A549 (cell line): ENCODE data around the gene MBNL3. TPM values are rescaled to one million over a fixed set of nuclear protein-coding genes. Genes with fewer than 3 reads are reported as not detected.

ENCODE experiments used
- ATAC-seq, 2 experiments: fragments of 200-7000 bp in 1 of 2; fragments of >200 bp in 1 of 2; cut with Nextera tagmentation in 1 of 2; cut with Tn5 transposase in 1 of 2; 3 replicates each; pipeline versions ENCODE4 v1.8.0 to v1.9.1; 2018 to 2020; ENCODE audit warnings: mild to moderate bottlenecking in 1 of 2, moderate library complexity in 1 of 2
- CTCF ChIA-PET: fragments of 300-600 bp; sonication (Branson Sonifier 250); formaldehyde crosslinking; extraction: SDS; loops from one replicate; lab custom pipeline; 2021; ENCODE audit warnings: antibody characterized with exemption, inconsistent platforms; lab: Yijun Ruan, JAX
- POLR2A ChIA-PET: fragments of 350-600 bp; formaldehyde crosslinking; extraction: SDS; loops from one replicate; lab custom pipeline; 2021; ENCODE audit warnings: antibody characterized with exemption, inconsistent platforms; lab: Yijun Ruan, JAX
- DNase-seq, 2 experiments: peaks; one replicate each; pipeline versions ENCODE4 v3.0.0 to v3.0.0-alpha.2; 2011 to 2016; ENCODE audit warnings: low read depth in 1 of 2, low spot score in 1 of 2
- FAIRE-seq: peaks from 2 replicates; lab custom pipeline; 2011; peaks lifted over from hg19 to GRCh38; lab: Jason Lieb, UNC
- H3K27ac ChIP-seq, 2 experiments: fragments of >200 bp; sonication (Bioruptor Twin); formaldehyde crosslinking; 3 replicates each; pipeline ENCODE4 v1.5.1; 2016 to 2017
- H3K4me1 ChIP-seq: fragments of >200 bp; sonication (Bioruptor Twin); formaldehyde crosslinking; 3 replicates; pipeline ENCODE4 v1.6.1; 2016
- H3K4me2 ChIP-seq: fragments of >200 bp; sonication (Bioruptor Twin); formaldehyde crosslinking; 3 replicates; pipeline ENCODE4 v1.6.1; 2016
- H3K4me3 ChIP-seq: fragments of >200 bp; sonication (Bioruptor Twin); formaldehyde crosslinking; 3 replicates; pipeline ENCODE4 v1.5.1; 2016
- H3K9me3 ChIP-seq: fragments of >200 bp; sonication (Bioruptor Twin); formaldehyde crosslinking; 3 replicates; pipeline ENCODE4 v1.6.1; 2016
- BHLHE40 ChIP-seq: IDR thresholded peaks from 2 replicates; pipeline ENCODE4 v1.6.1; 2012; ENCODE audit warnings: low read depth, low read length, inconsistent platforms
- CEBPB ChIP-seq, 2 experiments: fragments of >200 bp in 1 of 2; sonication (Bioruptor Twin) in 1 of 2; formaldehyde crosslinking in 1 of 2; IDR thresholded peaks; 2 replicates each; pipeline ENCODE4 v1.6.1; 2012 to 2016
- CHD2 ChIP-seq: fragments of 150-350 bp; IDR thresholded peaks from 2 replicates; pipeline ENCODE4 v1.6.1; 2014; ENCODE audit warnings: low read length; ENCODE audit not compliant: partially characterized antibody
- EHF ChIP-seq: fragments of 250-450 bp; sonication (Bioruptor Pico); IDR thresholded peaks from 2 replicates; pipeline ENCODE4 v1.5.0; 2020; ENCODE audit warnings: mild to moderate bottlenecking
- EP300 ChIP-seq, 2 experiments: fragments of >200 bp; sonication (Bioruptor Twin); formaldehyde crosslinking; IDR thresholded peaks; 2 replicates in 1 of 2; 3 replicates in 1 of 2; pipeline ENCODE4 v1.6.1; 2016 to 2017
- FOSL2 ChIP-seq, 2 experiments: fragments of 450-650 bp in 1 of 2; fragments of >200 bp in 1 of 2; sonication (Bioruptor Twin) in 1 of 2; formaldehyde crosslinking; IDR thresholded peaks; 2 replicates each; pipeline versions ENCODE4 v1.5.0 to v1.6.1; 2016 to 2020; ENCODE audit warnings: mild to moderate bottlenecking in 1 of 2, moderate library complexity in 1 of 2
- HDAC2 ChIP-seq: fragments of 200-600 bp; sonication (generic); IDR thresholded peaks from 2 replicates; pipeline ENCODE4 v1.6.1; 2016
- HOXA7 ChIP-seq: fragments of 250-450 bp; sonication (Bioruptor Pico); IDR thresholded peaks from 2 replicates; pipeline ENCODE4 v1.5.0; 2020; ENCODE audit warnings: mild to moderate bottlenecking, moderate library complexity
- JUNB ChIP-seq: fragments of >200 bp; sonication (Bioruptor Twin); formaldehyde crosslinking; IDR thresholded peaks from 2 replicates; pipeline ENCODE4 v1.6.1; 2016
- KDM1A ChIP-seq: fragments of 200-600 bp; sonication (generic); IDR thresholded peaks from 2 replicates; pipeline ENCODE4 v1.6.1; 2016; ENCODE audit warnings: low read depth, mild to moderate bottlenecking
- MAFK ChIP-seq: fragments of 450-650 bp; IDR thresholded peaks from 2 replicates; pipeline ENCODE4 v1.6.1; 2014; ENCODE audit not compliant: partially characterized antibody
- MYC ChIP-seq: IDR thresholded peaks from 2 replicates; pipeline ENCODE4 v1.6.1; 2012; ENCODE audit warnings: mild to moderate bottlenecking, inconsistent platforms, low read length, improper control_type of control experiment, borderline replicate concordance
- PHF8 ChIP-seq: fragments of 200-600 bp; sonication (generic); IDR thresholded peaks from 2 replicates; pipeline ENCODE4 v1.6.1; 2016; ENCODE audit warnings: low read depth, mild to moderate bottlenecking, antibody characterized with exemption, moderate library complexity, borderline replicate concordance
- POLR2A ChIP-seq: IDR thresholded peaks from 2 replicates; pipeline ENCODE4 v1.6.1; 2012; ENCODE audit warnings: mild to moderate bottlenecking, low read length
- RAD21 ChIP-seq, 2 experiments: fragments of >200 bp in 1 of 2; sonication (Bioruptor Twin) in 1 of 2; formaldehyde crosslinking in 1 of 2; IDR thresholded peaks in 1 of 2; conservative IDR thresholded peaks in 1 of 2; 2 replicates in 1 of 2; 3 replicates in 1 of 2; pipeline ENCODE4 v1.6.1; 2012 to 2018; ENCODE audit warnings: inconsistent platforms in 1 of 2
- RARB ChIP-seq: fragments of 250-450 bp; sonication (Bioruptor Pico); IDR thresholded peaks from 2 replicates; pipeline ENCODE4 v1.8.0; 2021; ENCODE audit warnings: mild to moderate bottlenecking, moderate library complexity
- REST ChIP-seq: fragments of 200-600 bp; sonication (generic); IDR thresholded peaks from 2 replicates; pipeline ENCODE4 v1.6.1; 2016; ENCODE audit warnings: antibody characterized with exemption, mild to moderate bottlenecking, moderate library complexity
- RNF2 ChIP-seq: fragments of 200-600 bp; sonication (generic); IDR thresholded peaks from 2 replicates; pipeline ENCODE4 v1.6.1; 2016; ENCODE audit warnings: low read depth, mild to moderate bottlenecking, antibody characterized with exemption, moderate library complexity, borderline replicate concordance
- SMC3 ChIP-seq: fragments of >200 bp; sonication (Bioruptor Twin); formaldehyde crosslinking; IDR thresholded peaks from 3 replicates; pipeline ENCODE4 v1.6.1; 2018; ENCODE audit warnings: inconsistent platforms
- SREBF2 ChIP-seq: fragments of 450-650 bp; IDR thresholded peaks from 2 replicates; pipeline ENCODE4 v1.6.1; 2014; ENCODE audit warnings: mild to moderate bottlenecking, moderate library complexity
- USF2 ChIP-seq: fragments of 450-650 bp; IDR thresholded peaks from 2 replicates; pipeline ENCODE4 v1.6.1; 2014; ENCODE audit warnings: antibody characterized with exemption
- ZSCAN20 ChIP-seq: fragments of 250-450 bp; sonication (Bioruptor Pico); IDR thresholded peaks from 2 replicates; pipeline ENCODE4 v1.8.0; 2022; ENCODE audit warnings: mild to moderate bottlenecking, moderate library complexity
- WGBS: methylation state at CpG from one replicate; pipeline ENCODE4 v1.1.6; 2017; ENCODE audit errors: missing lambda C conversion rate; 5-methylcytosine and 5-hydroxymethylcytosine counted together
- polyA plus RNA-seq, 4 experiments: library from polyadenylated mRNA; depleted of rRNA in 3 of 4; stranded (reverse); fragments of >200 nt; fragmentation: RNase III in 1 of 4; extraction: RNeasy Plus Mini Kit Qiagen cat#74134 plus additional on column Dnase treatment in 1 of 4; gene quantifications; 2 replicates in 3 of 4; 3 replicates in 1 of 4; pipeline ENCODE4 v1.2.3, GENCODE V29; 2011 to 2017

MBNL3 gene
- polyA plus RNA-seq, 2 of the 4 experiments (the other 2 are of a cell fraction), result not detected

DNA sequence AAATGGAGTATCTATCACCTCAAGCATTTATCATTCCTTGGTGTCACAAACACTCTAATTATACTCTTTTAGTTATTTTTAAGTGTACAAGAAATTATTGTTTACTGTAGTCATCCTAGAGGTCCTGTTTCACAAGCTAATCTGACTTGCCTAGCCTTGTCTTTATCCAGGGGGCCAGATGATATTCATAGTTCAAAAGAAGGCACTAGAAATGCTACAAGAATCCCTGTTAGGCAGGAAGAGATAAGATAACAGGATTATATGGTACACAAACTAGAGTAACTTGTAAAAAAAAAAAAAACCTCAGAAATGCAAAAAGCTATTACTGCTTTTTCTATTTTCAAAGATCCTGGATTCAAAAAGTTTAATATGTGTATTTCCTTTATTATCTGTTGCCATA, 95.8 kb downstream of the MBNL3 start (continued):
- no peak for TF ChIP-seq RARB (CRISPR knock-in tag)

GRCh38 chrX:132390792-132391191, 98.0 kb downstream of the MBNL3 start:
- no peaks in the 10 kb centered on the region for H3K4me1 ChIP-seq
- H3K9me3 ChIP-seq, result no peaks in the 10 kb centered on the region
- no peak overlapping the region for H3K27ac ChIP-seq
- TF ChIP-seq MYC (no peak), CHD2 (no peak), BHLHE40 (no peak), RAD21 (conservative IDR thresholded peaks at IDR 0.05 in 1 of 2, IDR thresholded peaks at IDR 0.05 in 1 of 2) (no peak), PHF8 (no peak)
- ChIA-PET CTCF (no interaction called here), POLR2A (no interaction called here)
- no peak for ATAC-seq
- WGBS, result 64% methylated on average over 7 of the region's 9 CpGs
- no peak for DNase-seq
- no peak overlapping the region for H3K4me2 ChIP-seq
- no peak for FAIRE-seq
- no peak overlapping the region for H3K4me3 ChIP-seq

- FAIRE-seq (no peak), ATAC-seq (no peak), DNase-seq (no peak)
- no peak overlapping the region for H3K27ac ChIP-seq
- 39% methylated on average over 2 of the region's 2 CpGs for WGBS
- TF ChIP-seq EP300 (IDR thresholded peaks at IDR 0.05) (no peak), RARB (CRISPR knock-in tag) (no peak), JUNB (no peak), ZSCAN20 (CRISPR knock-in tag) (no peak), MAFK (no peak), SMC3 (no peak), PHF8 (no peak)
- ChIA-PET CTCF (interaction anchor here (0.9 to 1.0 kb wide), 2 partner anchors 9 to 19 kb away, joined by 3 read pairs; no protein-coding TSS in a partner anchor), POLR2A (no interaction called here)
- H3K4me3 ChIP-seq, result no peak overlapping the region
- no peaks in the 10 kb centered on the region for H3K4me1 ChIP-seq
- H3K9me3 ChIP-seq, result no peaks in the 10 kb centered on the region
- no peak overlapping the region for H3K4me2 ChIP-seq
These were observed 99.4 kb downstream of the MBNL3 start for GRCh38 chrX:132389480-132389879.

- H3K9me3 ChIP-seq, result no peaks in the 10 kb centered on the region
- no peak overlapping the region for H3K4me2 ChIP-seq
- TF ChIP-seq RNF2 (no peak), KDM1A (no peak), SREBF2 (no peak), CEBPB (IDR thresholded peaks at IDR 0.05) (no peak), HDAC2 (no peak), USF2 (no peak), HOXA7 (CRISPR knock-in tag) (no peak), POLR2A (no peak), EHF (CRISPR knock-in tag) (no peak), REST (no peak), FOSL2 (IDR thresholded peaks at IDR 0.05) (no peak), FOSL2 (CRISPR knock-in tag; IDR thresholded peaks at IDR 0.05) (no peak)
- TF ChIP-seq, all 56 proteins: peak for 0
- Histone ChIP-seq H3K27ac (no peak overlapping the region), H3K4me1 (no peaks in the 10 kb centered on the region), H3K4me3 (no peak overlapping the region)
- ChIA-PET CTCF (interaction anchor here (1.0 kb wide), 1 partner anchor 8 kb away, joined by 3 read pairs; no protein-coding TSS in a partner anchor), POLR2A (no interaction called here)
- FAIRE-seq (peak; percentile 43), DNase-seq (no peak), ATAC-seq (no peak)
- WGBS, result 26% methylated on average over 3 of the region's 3 CpGs
These were observed 100.5 kb downstream of the MBNL3 start for GRCh38 chrX:132388371-132388770.
